SU-DHL-6 (cell line): ENCODE data around the gene DLG3.

Experiments used
- H2AFZ ChIP-seq: fragments of 200-600 bp; sonication (generic); 2 replicates; pipeline ENCODE4 v1.6.1; 2014; ENCODE audit warnings: low read depth, mild to moderate bottlenecking, moderate library complexity, mixed read lengths, antibody characterized with exemption, low read length; ENCODE audit not compliant: severe bottlenecking
- H3F3A ChIP-seq: fragments of 200-600 bp; shearing (Covaris generic); 2 replicates; pipeline ENCODE4 v1.6.0; 2016; ENCODE audit warnings: antibody characterized with exemption, mild to moderate bottlenecking; ENCODE audit not compliant: insufficient read depth
- H3K27ac ChIP-seq: fragments of 200-600 bp; sonication (generic); 2 replicates; pipeline ENCODE4 v1.5.1; 2016; ENCODE audit warnings: low read depth, mild to moderate bottlenecking, low read length, moderate library complexity, mixed read lengths
- H3K27me3 ChIP-seq: fragments of 200-600 bp; sonication (generic), shearing (Covaris generic); 2 replicates; pipeline ENCODE4 v1.6.0; 2014; ENCODE audit warnings: mild to moderate bottlenecking, low read length
- H3K36me3 ChIP-seq: fragments of 200-600 bp; sonication (generic); 2 replicates; pipeline ENCODE4 v1.6.1; 2014; ENCODE audit warnings: mild to moderate bottlenecking, low read length, mixed read lengths
- H3K4me2 ChIP-seq: fragments of 300-600, 200-600 bp; shearing (Covaris generic), sonication (generic); 2 replicates; pipeline ENCODE4 v1.6.0; 2014; ENCODE audit warnings: low read length, low read depth, mild to moderate bottlenecking; ENCODE audit not compliant: poor library complexity, severe bottlenecking
- H3K4me3 ChIP-seq: fragments of 200-600 bp; sonication (generic); 2 replicates; pipeline ENCODE4 v1.5.1; 2014; ENCODE audit warnings: antibody characterized with exemption, low read length, mild to moderate bottlenecking, mixed read lengths; ENCODE audit not compliant: insufficient read depth, poor library complexity, severe bottlenecking
- H3K79me2 ChIP-seq: fragments of 200-600 bp; sonication (generic); 2 replicates; pipeline ENCODE4 v1.6.1; 2014; ENCODE audit warnings: mild to moderate bottlenecking, low read length, moderate library complexity; ENCODE audit not compliant: insufficient read depth
- H3K9ac ChIP-seq: fragments of 200-600 bp; sonication (generic); 2 replicates; pipeline ENCODE4 v1.7.0; 2014; ENCODE audit warnings: mild to moderate bottlenecking, low read length
- H3K9me2 ChIP-seq: fragments of 200-600 bp; sonication (generic); replicated peaks from 2 replicates; pipeline ENCODE4 v1.6.1; 2014; ENCODE audit warnings: low read length; ENCODE audit not compliant: insufficient read depth
- H3K9me3 ChIP-seq: fragments of 200-600 bp; sonication (generic); 2 replicates; pipeline ENCODE4 v1.6.1; 2014; ENCODE audit warnings: low read length, mixed read lengths; ENCODE audit not compliant: insufficient read depth
- H4K20me1 ChIP-seq: fragments of 200-600 bp; sonication (generic); 2 replicates; pipeline ENCODE4 v1.6.1; 2014; ENCODE audit warnings: low read depth, mild to moderate bottlenecking, antibody characterized with exemption, low read length, moderate library complexity, mixed read lengths
- EZH2phosphoT487 ChIP-seq: fragments of 200-600 bp; sonication (generic), shearing (Covaris generic); conservative IDR thresholded peaks from 2 replicates; pipeline ENCODE4 v1.6.1; 2018; ENCODE audit warnings: mild to moderate bottlenecking, antibody characterized with exemption, low read length, moderate library complexity, mixed read lengths
- TF ChIP-seq, protein P1 (sequence below): fragments of 200-600 bp; sonication (generic); IDR thresholded peaks from one replicate; pipeline ENCODE4 v1.5.1; 2017; ENCODE audit warnings: antibody characterized with exemption, mild to moderate bottlenecking, low read length, moderate library complexity; ENCODE audit not compliant: insufficient read depth, poor library complexity, severe bottlenecking

Gene DLG3

DNA sequence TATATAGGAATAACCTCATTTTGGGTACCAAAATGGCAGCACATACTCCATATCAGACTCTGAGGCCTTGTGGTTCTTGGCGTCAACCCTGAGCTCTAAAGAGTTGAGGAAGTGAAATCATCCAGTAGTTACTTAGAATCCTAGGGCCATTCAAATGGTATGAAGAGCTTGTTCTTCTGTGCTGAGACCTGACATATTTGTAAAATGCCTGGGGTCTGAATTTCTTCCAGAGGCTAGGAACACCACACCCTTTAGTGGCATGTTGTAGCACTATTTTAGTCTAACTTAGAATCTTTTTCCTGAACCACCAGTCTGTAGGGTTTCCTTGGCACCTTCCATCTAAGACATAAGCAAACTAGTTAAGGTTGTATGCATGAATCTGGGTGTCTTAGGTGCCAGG lies 39.6 kb upstream of the DLG3 start:
- Histone ChIP-seq H3F3A (no peaks in the 10 kb centered on the region), H3K9me3 (no peaks in the 10 kb centered on the region), H3K36me3 (0 out of 2 replicates have a peak, but pooled peaks cover 3% of the 10 kb centered on the region), H3K27ac (no peak overlapping the region), H4K20me1 (no peaks in the 10 kb centered on the region), H3K27me3 (no peaks in the 10 kb centered on the region), H3K9ac (no peak overlapping the region), H3K4me3 (no peak overlapping the region), H3K4me2 (no peak overlapping the region), H2AFZ (no peak overlapping the region), H3K79me2 (no peaks in the 10 kb centered on the region), H3K9me2 (no peaks in the 10 kb centered on the region)
- TF ChIP-seq, protein P1, sequence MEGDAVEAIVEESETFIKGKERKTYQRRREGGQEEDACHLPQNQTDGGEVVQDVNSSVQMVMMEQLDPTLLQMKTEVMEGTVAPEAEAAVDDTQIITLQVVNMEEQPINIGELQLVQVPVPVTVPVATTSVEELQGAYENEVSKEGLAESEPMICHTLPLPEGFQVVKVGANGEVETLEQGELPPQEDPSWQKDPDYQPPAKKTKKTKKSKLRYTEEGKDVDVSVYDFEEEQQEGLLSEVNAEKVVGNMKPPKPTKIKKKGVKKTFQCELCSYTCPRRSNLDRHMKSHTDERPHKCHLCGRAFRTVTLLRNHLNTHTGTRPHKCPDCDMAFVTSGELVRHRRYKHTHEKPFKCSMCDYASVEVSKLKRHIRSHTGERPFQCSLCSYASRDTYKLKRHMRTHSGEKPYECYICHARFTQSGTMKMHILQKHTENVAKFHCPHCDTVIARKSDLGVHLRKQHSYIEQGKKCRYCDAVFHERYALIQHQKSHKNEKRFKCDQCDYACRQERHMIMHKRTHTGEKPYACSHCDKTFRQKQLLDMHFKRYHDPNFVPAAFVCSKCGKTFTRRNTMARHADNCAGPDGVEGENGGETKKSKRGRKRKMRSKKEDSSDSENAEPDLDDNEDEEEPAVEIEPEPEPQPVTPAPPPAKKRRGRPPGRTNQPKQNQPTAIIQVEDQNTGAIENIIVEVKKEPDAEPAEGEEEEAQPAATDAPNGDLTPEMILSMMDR, result no peak
- TF ChIP-seq EZH2phosphoT487, result no peak

DNA sequence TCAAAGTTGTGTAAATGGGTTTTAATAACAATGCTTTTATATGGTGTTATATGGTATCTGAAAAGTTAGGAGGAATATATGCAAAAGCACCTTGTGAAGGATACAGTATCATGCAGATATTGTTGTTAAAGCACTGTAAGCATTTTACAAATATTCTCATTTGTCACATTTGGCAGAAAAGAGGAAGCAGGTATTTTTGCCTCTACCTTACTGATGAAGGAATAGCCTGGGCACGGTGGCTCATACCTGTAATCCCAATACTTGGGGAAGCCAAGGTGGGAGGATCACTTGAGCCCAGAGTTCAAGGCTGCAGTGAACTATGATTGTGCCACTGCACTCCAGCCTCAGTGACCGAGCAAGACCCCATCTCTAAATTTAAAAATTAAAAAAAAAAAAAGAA lies 33.7 kb upstream of the DLG3 start:
- H3K9ac ChIP-seq, result no peak overlapping the region
- H3K79me2 ChIP-seq, result no peaks in the 10 kb centered on the region
- H3K4me2 ChIP-seq, result no peak overlapping the region
- H3K9me2 ChIP-seq, result no peaks in the 10 kb centered on the region
- no peak overlapping the region for H3K27ac ChIP-seq
- H3K9me3 ChIP-seq, result no peaks in the 10 kb centered on the region
- H3F3A ChIP-seq, result no peaks in the 10 kb centered on the region
- no peaks in the 10 kb centered on the region for H3K36me3 ChIP-seq
- TF ChIP-seq, protein P1, result no peak
- TF ChIP-seq EZH2phosphoT487, result no peak
- H3K4me3 ChIP-seq, result no peak overlapping the region
- H3K27me3 ChIP-seq, result no peaks in the 10 kb centered on the region
- no peak overlapping the region for H2AFZ ChIP-seq
- no peaks in the 10 kb centered on the region for H4K20me1 ChIP-seq

- Histone ChIP-seq H3K4me2 (no peak overlapping the region), H3K79me2 (no peaks in the 10 kb centered on the region), H3K9me2 (no peaks in the 10 kb centered on the region), H2AFZ (no peak overlapping the region), H3K9me3 (no peaks in the 10 kb centered on the region), H3K27me3 (no peaks in the 10 kb centered on the region), H3K9ac (no peak overlapping the region), H3K36me3 (no peaks in the 10 kb centered on the region), H3K27ac (no peak overlapping the region), H3F3A (no peaks in the 10 kb centered on the region), H3K4me3 (no peak overlapping the region), H4K20me1 (no peaks in the 10 kb centered on the region)
- TF ChIP-seq EZH2phosphoT487, result no peak
- TF ChIP-seq, protein P1, result no peak
Observed at GRCh38 chrX:70411475-70411874, 33.2 kb upstream of the DLG3 start.
